ENCODE measurements around the gene SLC66A2.

- TF ChIP-seq POLR2AphosphoS5 (IDR thresholded peaks at IDR 0.05; ENCODE audit: low read depth) (no peak), CTCF (IDR thresholded peaks at IDR 0.05; ENCODE audit: insufficient read depth, low read length) (no peak), REST (IDR thresholded peaks at IDR 0.05; ENCODE audit: insufficient replicate concordance, low read depth) (no peak), GABPA (IDR thresholded peaks at IDR 0.05; ENCODE audit: low read depth) (no peak), SPI1 (IDR thresholded peaks at IDR 0.05; ENCODE audit: borderline replicate concordance, low read depth) (no peak)
Measured at GRCh38 chr18:79921984-79922965, 29.2 kb downstream of the SLC66A2 start.
